ENCODE results near the gene PTF1A.

GRCh38 chr10:23172429-23173213 is 19.5 kb upstream of the PTF1A start:
- TF ChIP-seq POLR2AphosphoS5 (IDR thresholded peaks at IDR 0.05; ENCODE audit: control insufficient read depth, insufficient read depth, low read depth, low read length) (no peak), POLR2A (conservative IDR thresholded peaks at IDR 0.05) (no peak), PHF20 (IDR thresholded peaks at IDR 0.05; ENCODE audit: partially characterized antibody) (no peak), PTBP1 (IDR thresholded peaks at IDR 0.05; ENCODE audit: low read depth, low read length) (no peak), KDM2B (CRISPR knock-in tag; IDR thresholded peaks at IDR 0.05) (no peak), MYC (IDR thresholded peaks at IDR 0.05; ENCODE audit: low read depth, low read length) (no peak), MYC (CRISPR knock-in tag; IDR thresholded peaks at IDR 0.05; ENCODE audit: borderline replicate concordance, low read depth) (no peak), DPF2 (IDR thresholded peaks at IDR 0.05) (no peak), EP300 (IDR thresholded peaks at IDR 0.05; ENCODE audit: low read length) (no peak), ZNF830 (CRISPR knock-in tag; IDR thresholded peaks at IDR 0.05) (no peak), ELF4 (CRISPR knock-in tag; IDR thresholded peaks at IDR 0.05) (no peak), CTCF (IDR thresholded peaks at IDR 0.05 in 2 of 3, conservative IDR thresholded peaks at IDR 0.05 in 1 of 3; ENCODE audit: insufficient read depth in 2 of 3, low read depth in 1 of 3, low read length in 3 of 3) (no peak), RFX5 (IDR thresholded peaks at IDR 0.05; ENCODE audit: low read depth, low read length) (no peak)
